Parathyroid adenoma (tissue), 2 donors: Measurements from ENCODE around the gene ACOT11.
A peak's percentile ranks its signal among the peaks of the same experiment; 100 is the strongest.

ENCODE experiments used
- H2AFZ ChIP-seq: fragments of 300-600 bp; sonication (generic); one replicate; pipeline ENCODE4 v1.7.0; 2017; ENCODE audit warnings: antibody characterized with exemption, mild to moderate bottlenecking
- H3K27ac ChIP-seq: fragments of 300-600 bp; sonication (generic); one replicate; pipeline ENCODE4 v1.7.0; 2017
- H3K27me3 ChIP-seq: fragments of 300-600 bp; sonication (generic); one replicate; pipeline ENCODE4 v1.7.0; 2017; ENCODE audit warnings: low read length; ENCODE audit not compliant: control insufficient read depth, insufficient read depth
- H3K36me3 ChIP-seq: fragments of 300-600 bp; sonication (generic); one replicate; pipeline ENCODE4 v1.7.0; 2017; ENCODE audit warnings: low read length; ENCODE audit not compliant: control insufficient read depth, insufficient read depth
- H3K4me1 ChIP-seq: fragments of 300-600 bp; sonication (generic); one replicate; pipeline ENCODE4 v1.7.0; 2017; ENCODE audit warnings: control low read depth
- H3K4me2 ChIP-seq: fragments of 300-600 bp; sonication (generic); one replicate; pipeline ENCODE4 v1.7.0; 2017; ENCODE audit warnings: low read length
- H3K4me3 ChIP-seq: fragments of 300-600 bp; sonication (generic); one replicate; pipeline ENCODE4 v1.7.0; 2017; ENCODE audit warnings: low read depth, low read length
- H3K79me2 ChIP-seq: fragments of 300-600 bp; sonication (generic); one replicate; pipeline ENCODE4 v1.7.0; 2017; ENCODE audit warnings: control low read depth
- H3K9ac ChIP-seq: fragments of 300-600 bp; sonication (generic); one replicate; pipeline ENCODE4 v1.7.0; 2017; ENCODE audit warnings: mild to moderate bottlenecking
- H3K9me3 ChIP-seq: fragments of 300-600 bp; sonication (generic); one replicate; pipeline ENCODE4 v1.7.0; 2017; ENCODE audit warnings: low read length; ENCODE audit not compliant: control insufficient read depth
- TF ChIP-seq, protein P1 (sequence below): fragments of 300-600 bp; sonication (generic); IDR thresholded peaks from one replicate; pipeline ENCODE4 v1.7.0; 2017; ENCODE audit warnings: antibody characterized with exemption, mild to moderate bottlenecking
- donor health status: primary hyperparathyroidism.

Gene ACOT11

DNA sequence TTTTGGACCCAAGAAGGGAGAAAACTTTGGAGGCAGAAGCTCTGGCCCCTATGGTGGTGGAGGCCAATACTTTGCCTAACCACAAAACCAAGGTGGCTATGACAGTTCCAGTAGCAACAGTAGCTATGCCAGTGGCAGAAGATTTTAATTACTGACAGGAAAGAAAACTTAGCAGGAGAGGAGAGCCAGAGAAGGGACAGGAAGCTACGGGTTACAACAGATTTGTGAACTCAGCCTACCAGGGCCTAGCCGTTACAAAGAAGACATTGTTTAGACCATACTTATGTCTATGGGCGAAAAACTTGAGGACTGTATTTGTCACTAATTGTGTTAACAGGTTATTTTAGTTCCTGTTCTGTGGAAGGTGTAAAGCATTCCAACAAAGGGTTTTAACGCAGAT lies 10.4 kb upstream of the ACOT11 start:
- Histone ChIP-seq H3K4me1 (no peaks in the 10 kb centered on the region), H3K79me2 (no peaks in the 10 kb centered on the region), H3K27ac (no peak overlapping the region), H2AFZ (no peak overlapping the region), H3K4me2 (no peak overlapping the region), H3K4me3 (no peak overlapping the region), H3K9ac (no peak overlapping the region), H3K27me3 (no peaks in the 10 kb centered on the region), H3K36me3 (no peaks in the 10 kb centered on the region), H3K9me3 (no peaks in the 10 kb centered on the region)
- TF ChIP-seq, protein P1, sequence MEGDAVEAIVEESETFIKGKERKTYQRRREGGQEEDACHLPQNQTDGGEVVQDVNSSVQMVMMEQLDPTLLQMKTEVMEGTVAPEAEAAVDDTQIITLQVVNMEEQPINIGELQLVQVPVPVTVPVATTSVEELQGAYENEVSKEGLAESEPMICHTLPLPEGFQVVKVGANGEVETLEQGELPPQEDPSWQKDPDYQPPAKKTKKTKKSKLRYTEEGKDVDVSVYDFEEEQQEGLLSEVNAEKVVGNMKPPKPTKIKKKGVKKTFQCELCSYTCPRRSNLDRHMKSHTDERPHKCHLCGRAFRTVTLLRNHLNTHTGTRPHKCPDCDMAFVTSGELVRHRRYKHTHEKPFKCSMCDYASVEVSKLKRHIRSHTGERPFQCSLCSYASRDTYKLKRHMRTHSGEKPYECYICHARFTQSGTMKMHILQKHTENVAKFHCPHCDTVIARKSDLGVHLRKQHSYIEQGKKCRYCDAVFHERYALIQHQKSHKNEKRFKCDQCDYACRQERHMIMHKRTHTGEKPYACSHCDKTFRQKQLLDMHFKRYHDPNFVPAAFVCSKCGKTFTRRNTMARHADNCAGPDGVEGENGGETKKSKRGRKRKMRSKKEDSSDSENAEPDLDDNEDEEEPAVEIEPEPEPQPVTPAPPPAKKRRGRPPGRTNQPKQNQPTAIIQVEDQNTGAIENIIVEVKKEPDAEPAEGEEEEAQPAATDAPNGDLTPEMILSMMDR: no peak

DNA sequence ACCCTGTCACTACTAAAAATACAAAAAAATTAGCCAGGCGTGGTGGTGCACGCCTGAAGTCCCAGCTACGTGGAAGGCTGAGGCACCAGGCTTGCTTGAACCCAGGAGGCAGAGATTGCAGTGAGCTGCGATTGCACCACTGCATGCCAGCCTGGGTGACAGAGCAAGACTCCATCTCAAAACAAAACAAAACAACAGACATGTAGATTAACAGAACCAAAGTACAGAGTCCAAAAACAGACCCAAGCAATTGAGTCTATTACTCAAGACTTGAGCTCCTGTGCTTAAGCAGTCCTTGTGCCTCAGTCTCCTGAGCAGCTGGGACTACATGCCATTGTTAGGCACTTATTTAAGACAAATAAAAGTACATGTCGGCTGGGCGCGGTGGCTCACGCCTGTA lies 9.5 kb upstream of the ACOT11 start:
- Histone ChIP-seq H3K4me2 (no peak overlapping the region), H3K4me3 (no peak overlapping the region), H3K9ac (no peak overlapping the region), H3K9me3 (no peaks in the 10 kb centered on the region), H2AFZ (no peak overlapping the region), H3K36me3 (no peaks in the 10 kb centered on the region), H3K27me3 (no peaks in the 10 kb centered on the region), H3K79me2 (no peaks in the 10 kb centered on the region), H3K4me1 (no peaks in the 10 kb centered on the region), H3K27ac (no peak overlapping the region)
- TF ChIP-seq, protein P1: no peak

DNA sequence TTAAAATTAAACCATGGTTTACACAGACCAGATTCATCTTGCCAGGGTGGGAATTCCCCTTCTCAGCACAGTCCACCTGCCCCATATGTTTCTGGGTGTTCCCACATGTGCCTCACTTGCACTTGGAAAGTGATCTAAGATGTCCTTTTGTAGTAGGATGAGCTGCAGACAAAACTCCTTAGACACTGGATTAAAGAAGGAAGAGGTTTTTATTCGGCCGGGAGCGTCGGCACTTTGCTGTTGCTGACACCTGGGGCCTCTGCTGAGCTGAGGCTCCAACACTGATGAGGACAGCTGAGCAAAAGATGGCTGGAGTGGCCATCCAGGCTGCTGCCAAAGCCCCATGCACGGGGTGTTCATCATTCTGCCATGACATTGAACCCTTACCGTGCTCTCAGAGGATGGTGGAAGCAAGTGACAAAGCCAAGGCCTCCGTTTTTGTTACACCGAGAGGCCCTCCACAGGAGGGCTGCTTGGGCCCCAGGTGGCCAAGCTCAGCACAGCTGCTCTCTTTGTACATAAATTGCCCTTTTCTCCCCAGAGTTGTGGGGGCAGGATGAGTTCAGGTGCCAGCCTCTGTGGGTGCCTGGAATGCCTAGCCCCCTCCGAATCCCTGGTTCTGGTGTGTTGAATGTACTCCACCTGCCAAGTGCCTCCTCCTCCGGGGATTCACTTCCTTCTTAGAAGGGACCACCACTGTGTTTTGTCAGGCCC lies 7.3 kb upstream of the ACOT11 start:
- H3K36me3 ChIP-seq: no peaks in the 10 kb centered on the region
- H3K79me2 ChIP-seq: no peaks in the 10 kb centered on the region
- H3K27me3 ChIP-seq: no peaks in the 10 kb centered on the region
- no peak overlapping the region for H2AFZ ChIP-seq
- no peaks in the 10 kb centered on the region for H3K9me3 ChIP-seq
- no peaks in the 10 kb centered on the region for H3K4me1 ChIP-seq
- H3K4me2 ChIP-seq: no peak overlapping the region
- no peak overlapping the region for H3K4me3 ChIP-seq
- H3K9ac ChIP-seq: no peak overlapping the region
- TF ChIP-seq, protein P1: no peak
- no peak overlapping the region for H3K27ac ChIP-seq

DNA sequence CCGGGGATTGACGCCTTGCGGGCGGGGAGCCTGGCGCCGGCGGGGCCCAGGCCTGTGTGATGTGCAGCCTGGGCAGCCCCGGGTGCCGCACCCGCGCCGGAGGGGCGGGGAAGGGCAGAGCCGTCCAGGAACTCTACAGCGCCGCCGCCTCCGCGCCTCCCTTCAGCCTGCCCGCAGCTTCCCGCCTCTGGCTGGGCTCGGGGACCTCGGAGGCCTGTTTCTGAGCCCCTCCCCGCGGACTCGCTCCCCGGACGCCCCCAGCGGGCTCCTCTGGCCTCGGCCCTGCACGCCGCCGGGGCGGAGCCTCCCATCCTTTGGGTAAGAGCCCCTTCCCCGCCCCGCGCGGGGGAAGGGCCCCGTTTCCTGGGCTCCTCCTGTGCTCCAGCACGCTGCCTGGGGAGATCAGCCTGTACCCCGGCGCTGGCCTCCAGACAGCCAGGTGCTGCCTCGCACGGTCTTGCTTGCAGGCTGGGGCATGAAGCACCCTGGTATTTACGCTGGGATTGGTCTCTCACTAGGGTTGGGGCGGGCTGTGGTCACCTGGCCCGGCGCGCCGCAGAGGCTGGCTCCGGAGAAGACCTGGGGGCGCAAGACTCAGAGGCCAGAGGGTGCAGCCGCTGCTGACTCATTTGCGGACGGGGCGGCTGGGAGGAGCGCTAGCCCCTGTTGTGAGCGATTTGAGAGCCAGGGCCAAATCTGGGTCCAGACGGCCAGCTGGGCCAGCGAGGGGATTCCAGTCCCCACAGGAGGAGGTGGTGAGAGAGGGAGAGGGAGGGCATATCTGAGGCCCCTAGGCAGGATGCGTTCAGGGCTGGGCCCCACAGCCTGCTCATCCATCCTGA lies 5.7 kb upstream of the ACOT11 start:
- H3K79me2 ChIP-seq: no peaks in the 10 kb centered on the region
- no peaks in the 10 kb centered on the region for H3K9me3 ChIP-seq
- H3K4me2 ChIP-seq: peak overlapping the region; percentile 68
- H3K9ac ChIP-seq: no peak overlapping the region
- H3K36me3 ChIP-seq: no peaks in the 10 kb centered on the region
- H3K4me1 ChIP-seq: peaks cover 5% of the 10 kb centered on the region
- H3K4me3 ChIP-seq: peak overlapping the region; percentile 18
- TF ChIP-seq, protein P1: no peak
- H2AFZ ChIP-seq: peak overlapping the region; percentile 92
- H3K27ac ChIP-seq: peak overlapping the region; percentile 68
- no peaks in the 10 kb centered on the region for H3K27me3 ChIP-seq
